H1 (cell line): ENCODE measurements around the gene DCPS. TPM values are rescaled to one million over a fixed set of nuclear protein-coding genes. Genes with fewer than 3 reads are reported as not detected.

ENCODE experiments used
- SIRT6 ChIP-seq: IDR thresholded peaks from one replicate; pipeline ENCODE4 v1.7.1; 2012; ENCODE audit warnings: low read length, inconsistent platforms
- TBP ChIP-seq: IDR thresholded peaks from 2 replicates; pipeline ENCODE4 v1.6.1; 2011; ENCODE audit warnings: low read depth, low read length, improper control_type of control experiment
- polyA plus RNA-seq, 7 experiments: library from polyadenylated mRNA; depleted of rRNA in 3 of 7; stranded (reverse) in 5 of 7; unstranded in 2 of 7; fragments of >200 nt in 5 of 7; fragments of 200-250 nt in 2 of 7; gene quantifications; 1 replicate in 5 of 7; 2 replicates in 1 of 7; 4 replicates in 1 of 7; pipeline versions ENCODE4 v1.2.1 to v1.2.3, GENCODE V29; 2011 to 2013; ENCODE audit warnings: missing spikeins in 2 of 7, mixed read lengths in 2 of 7
- total RNA-seq: library from RNA; stranded (reverse); fragmentation: NEBNext Ultra II Directional; extraction: Animal tissue kit (Norgen Biotek cat#: 25700); gene quantifications from 2 replicates; pipeline ENCODE4 v1.2.1, GENCODE V29; 2021

The DCPS gene
- total and polyA plus RNA-seq, 2 of the 8 experiments (the other 6 are each of a cell fraction or from before 2014, with no cell fraction given), result 24.6 to 55.2 TPM

- TF ChIP-seq SIRT6 (no peak), TBP (no peak)
Observed at GRCh38 chr11:126336138-126336541, 32.3 kb downstream of the DCPS start (continued).
